A549 (cell line): ENCODE measurements around the gene MEGF6. TPM values are rescaled to one million over a fixed set of nuclear protein-coding genes. Genes with fewer than 3 reads are reported as not detected.

Experiments used
- ATAC-seq, 2 experiments: fragments of 200-7000 bp in 1 of 2; fragments of >200 bp in 1 of 2; cut with Nextera tagmentation in 1 of 2; cut with Tn5 transposase in 1 of 2; 3 replicates each; pipeline versions ENCODE4 v1.8.0 to v1.9.1; 2018 to 2020; ENCODE audit warnings: mild to moderate bottlenecking in 1 of 2, moderate library complexity in 1 of 2
- CTCF ChIA-PET: fragments of 300-600 bp; sonication (Branson Sonifier 250); formaldehyde crosslinking; extraction: SDS; loops from one replicate; lab custom pipeline; 2021; ENCODE audit warnings: antibody characterized with exemption, inconsistent platforms; lab: Yijun Ruan, JAX
- POLR2A ChIA-PET: fragments of 350-600 bp; formaldehyde crosslinking; extraction: SDS; loops from one replicate; lab custom pipeline; 2021; ENCODE audit warnings: antibody characterized with exemption, inconsistent platforms; lab: Yijun Ruan, JAX
- DNase-seq, 2 experiments: peaks; one replicate each; pipeline versions ENCODE4 v3.0.0 to v3.0.0-alpha.2; 2011 to 2016; ENCODE audit warnings: low read depth in 1 of 2, low spot score in 1 of 2
- FAIRE-seq: peaks from 2 replicates; lab custom pipeline; 2011; peaks lifted over from hg19 to GRCh38; lab: Jason Lieb, UNC
- H3K27ac ChIP-seq, 2 experiments: fragments of >200 bp; sonication (Bioruptor Twin); formaldehyde crosslinking; 3 replicates each; pipeline ENCODE4 v1.5.1; 2016 to 2017
- H3K4me1 ChIP-seq: fragments of >200 bp; sonication (Bioruptor Twin); formaldehyde crosslinking; 3 replicates; pipeline ENCODE4 v1.6.1; 2016
- H3K4me2 ChIP-seq: fragments of >200 bp; sonication (Bioruptor Twin); formaldehyde crosslinking; 3 replicates; pipeline ENCODE4 v1.6.1; 2016
- H3K4me3 ChIP-seq: fragments of >200 bp; sonication (Bioruptor Twin); formaldehyde crosslinking; 3 replicates; pipeline ENCODE4 v1.5.1; 2016
- H3K9me3 ChIP-seq: fragments of >200 bp; sonication (Bioruptor Twin); formaldehyde crosslinking; 3 replicates; pipeline ENCODE4 v1.6.1; 2016
- ATOH8 ChIP-seq: fragments of 250-450 bp; sonication (Bioruptor Pico); IDR thresholded peaks from 2 replicates; pipeline ENCODE4 v1.5.0; 2020; ENCODE audit warnings: low read depth, mild to moderate bottlenecking, moderate library complexity
- BHLHE40 ChIP-seq: IDR thresholded peaks from 2 replicates; pipeline ENCODE4 v1.6.1; 2012; ENCODE audit warnings: low read depth, low read length, inconsistent platforms
- CHD2 ChIP-seq: fragments of 150-350 bp; IDR thresholded peaks from 2 replicates; pipeline ENCODE4 v1.6.1; 2014; ENCODE audit warnings: low read length; ENCODE audit not compliant: partially characterized antibody
- EHF ChIP-seq: fragments of 250-450 bp; sonication (Bioruptor Pico); IDR thresholded peaks from 2 replicates; pipeline ENCODE4 v1.5.0; 2020; ENCODE audit warnings: mild to moderate bottlenecking
- EHMT2 ChIP-seq: fragments of 200-600 bp; sonication (generic); IDR thresholded peaks from 2 replicates; pipeline ENCODE4 v1.6.1; 2016; ENCODE audit warnings: antibody characterized with exemption, low read depth, mild to moderate bottlenecking, moderate library complexity
- EP300 ChIP-seq, 2 experiments: fragments of >200 bp; sonication (Bioruptor Twin); formaldehyde crosslinking; IDR thresholded peaks; 2 replicates in 1 of 2; 3 replicates in 1 of 2; pipeline ENCODE4 v1.6.1; 2016 to 2017
- FOSL2 ChIP-seq, 2 experiments: fragments of 450-650 bp in 1 of 2; fragments of >200 bp in 1 of 2; sonication (Bioruptor Twin) in 1 of 2; formaldehyde crosslinking; IDR thresholded peaks; 2 replicates each; pipeline versions ENCODE4 v1.5.0 to v1.6.1; 2016 to 2020; ENCODE audit warnings: mild to moderate bottlenecking in 1 of 2, moderate library complexity in 1 of 2
- GATA3 ChIP-seq: IDR thresholded peaks from 2 replicates; pipeline ENCODE4 v1.6.1; 2012; ENCODE audit warnings: borderline replicate concordance
- HDAC2 ChIP-seq: fragments of 200-600 bp; sonication (generic); IDR thresholded peaks from 2 replicates; pipeline ENCODE4 v1.6.1; 2016
- JUN ChIP-seq, 2 experiments: fragments of >200 bp; sonication (Bioruptor Twin); formaldehyde crosslinking; IDR thresholded peaks; 2 replicates in 1 of 2; 3 replicates in 1 of 2; pipeline ENCODE4 v1.6.1; 2016 to 2017
- KDM1A ChIP-seq: fragments of 200-600 bp; sonication (generic); IDR thresholded peaks from 2 replicates; pipeline ENCODE4 v1.6.1; 2016; ENCODE audit warnings: low read depth, mild to moderate bottlenecking
- KDM5A ChIP-seq: fragments of 200-600 bp; sonication (generic); IDR thresholded peaks from 2 replicates; pipeline ENCODE4 v1.6.1; 2016; ENCODE audit warnings: antibody characterized with exemption, mild to moderate bottlenecking
- MAZ ChIP-seq: fragments of 150-350 bp; IDR thresholded peaks from 2 replicates; pipeline ENCODE4 v1.6.1; 2014; ENCODE audit warnings: antibody characterized with exemption, low read depth, low read length, borderline replicate concordance
- NFE2L2 ChIP-seq: fragments of 150-350 bp; conservative IDR thresholded peaks from 2 replicates; pipeline ENCODE4 v1.6.1; 2014; ENCODE audit warnings: low read length
- NPAS2 ChIP-seq: fragments of 250-450 bp; sonication (Bioruptor Pico); IDR thresholded peaks from 2 replicates; pipeline ENCODE4 v1.8.0; 2022; ENCODE audit warnings: mild to moderate bottlenecking, moderate library complexity, borderline replicate concordance
- NR3C1 ChIP-seq: fragments of >200 bp; sonication (Bioruptor Twin); formaldehyde crosslinking; IDR thresholded peaks from 3 replicates; pipeline ENCODE4 v1.6.1; 2017
- POLR2A ChIP-seq: IDR thresholded peaks from 2 replicates; pipeline ENCODE4 v1.6.1; 2012; ENCODE audit warnings: mild to moderate bottlenecking, low read length
- RCOR1 ChIP-seq: fragments of 150-350 bp; IDR thresholded peaks from 2 replicates; pipeline ENCODE4 v1.6.1; 2014; ENCODE audit warnings: antibody characterized with exemption, low read length, low read depth
- SMC3 ChIP-seq: fragments of >200 bp; sonication (Bioruptor Twin); formaldehyde crosslinking; IDR thresholded peaks from 3 replicates; pipeline ENCODE4 v1.6.1; 2018; ENCODE audit warnings: inconsistent platforms
- SREBF2 ChIP-seq: fragments of 450-650 bp; IDR thresholded peaks from 2 replicates; pipeline ENCODE4 v1.6.1; 2014; ENCODE audit warnings: mild to moderate bottlenecking, moderate library complexity
- TFCP2L1 ChIP-seq: fragments of 250-450 bp; sonication (Bioruptor Pico); IDR thresholded peaks from 2 replicates; pipeline ENCODE4 v1.5.0; 2021; ENCODE audit warnings: mild to moderate bottlenecking
- USF2 ChIP-seq: fragments of 450-650 bp; IDR thresholded peaks from 2 replicates; pipeline ENCODE4 v1.6.1; 2014; ENCODE audit warnings: antibody characterized with exemption
- WGBS: methylation state at CpG from one replicate; pipeline ENCODE4 v1.1.6; 2017; ENCODE audit errors: missing lambda C conversion rate; 5-methylcytosine and 5-hydroxymethylcytosine counted together
- polyA plus RNA-seq, 4 experiments: library from polyadenylated mRNA; depleted of rRNA in 3 of 4; stranded (reverse); fragments of >200 nt; fragmentation: RNase III in 1 of 4; extraction: RNeasy Plus Mini Kit Qiagen cat#74134 plus additional on column Dnase treatment in 1 of 4; gene quantifications; 2 replicates in 3 of 4; 3 replicates in 1 of 4; pipeline ENCODE4 v1.2.3, GENCODE V29; 2011 to 2017
- TF ChIP-seq, protein P1 (sequence below): fragments of >200 bp; sonication (Bioruptor Twin); formaldehyde crosslinking; IDR thresholded peaks from 2 replicates; pipeline ENCODE4 v1.6.1; 2016
- TF ChIP-seq, protein P2 (sequence below): fragments of 150-350 bp; IDR thresholded peaks from 2 replicates; pipeline ENCODE4 v1.6.1; 2014; ENCODE audit warnings: low read depth, mild to moderate bottlenecking, low read length

The MEGF6 gene
- polyA plus RNA-seq, 2 of the 4 experiments (the other 2 are of a cell fraction), result 0.66 to 13.7 TPM

GRCh38 chr1:3590139-3590763, 21.1 kb downstream of the MEGF6 start:
- CTCF ChIA-PET, result interaction anchor here (1.6 kb wide), 1 partner anchor 25 kb away, joined by 5 read pairs; no protein-coding TSS in a partner anchor
- no peak for FAIRE-seq
- WGBS, result 76% methylated on average over 22 of the region's 27 CpGs

GRCh38 chr1:3588395-3588794, 22.9 kb downstream of the MEGF6 start:
- Histone ChIP-seq H3K4me1 (peaks cover 9% of the 10 kb centered on the region; the same call in 2 of the 3 replicates), H3K9me3 (no peaks in the 10 kb centered on the region), H3K27ac (no peak overlapping the region), H3K4me2 (no peak overlapping the region), H3K4me3 (no peak overlapping the region)
- ChIA-PET POLR2A (no interaction called here), CTCF (interaction anchor here (1.0 to 2.2 kb wide), 4 partner anchors 10 to 98 kb away, joined by 3 to 6 read pairs (median 3); no protein-coding TSS in a partner anchor)
- TF ChIP-seq KDM5A, result no peak
- no peak for TF ChIP-seq USF2
- no peak for TF ChIP-seq EHMT2
- no peak for TF ChIP-seq EHF (CRISPR knock-in tag)
- no peak for TF ChIP-seq KDM1A
- TF ChIP-seq NFE2L2, result no peak
- no peak for TF ChIP-seq SMC3
- TF ChIP-seq JUN (IDR thresholded peaks at IDR 0.05), result no peak
- no peak for TF ChIP-seq HDAC2
- no peak for TF ChIP-seq TFCP2L1 (CRISPR knock-in tag)
- no peak for TF ChIP-seq ATOH8 (CRISPR knock-in tag)
- TF ChIP-seq, protein P1, sequence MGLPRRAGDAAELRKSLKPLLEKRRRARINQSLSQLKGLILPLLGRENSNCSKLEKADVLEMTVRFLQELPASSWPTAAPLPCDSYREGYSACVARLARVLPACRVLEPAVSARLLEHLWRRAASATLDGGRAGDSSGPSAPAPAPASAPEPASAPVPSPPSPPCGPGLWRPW, result no peak
- TF ChIP-seq, protein P2, sequence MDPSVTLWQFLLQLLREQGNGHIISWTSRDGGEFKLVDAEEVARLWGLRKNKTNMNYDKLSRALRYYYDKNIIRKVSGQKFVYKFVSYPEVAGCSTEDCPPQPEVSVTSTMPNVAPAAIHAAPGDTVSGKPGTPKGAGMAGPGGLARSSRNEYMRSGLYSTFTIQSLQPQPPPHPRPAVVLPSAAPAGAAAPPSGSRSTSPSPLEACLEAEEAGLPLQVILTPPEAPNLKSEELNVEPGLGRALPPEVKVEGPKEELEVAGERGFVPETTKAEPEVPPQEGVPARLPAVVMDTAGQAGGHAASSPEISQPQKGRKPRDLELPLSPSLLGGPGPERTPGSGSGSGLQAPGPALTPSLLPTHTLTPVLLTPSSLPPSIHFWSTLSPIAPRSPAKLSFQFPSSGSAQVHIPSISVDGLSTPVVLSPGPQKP, result no peak
- ATAC-seq (peak in 1 of 2 experiments; percentile 33; a peak in 1 of 6 replicates), FAIRE-seq (no peak), DNase-seq (no peak)
- 89% methylated on average over 5 of the region's 5 CpGs for WGBS

More at GRCh38 chr1:3590139-3590763, 21.1 kb downstream of the MEGF6 start:
- TF ChIP-seq EHF (CRISPR knock-in tag) (no peak), BHLHE40 (no peak), FOSL2 (IDR thresholded peaks at IDR 0.05) (no peak), FOSL2 (CRISPR knock-in tag; IDR thresholded peaks at IDR 0.05) (no peak), NPAS2 (no peak), RCOR1 (no peak), KDM5A (no peak), GATA3 (no peak), MAZ (no peak), SREBF2 (no peak), POLR2A (no peak), NR3C1 (no peak), CHD2 (no peak), EP300 (IDR thresholded peaks at IDR 0.05) (no peak)
- TF ChIP-seq, all 56 proteins: peak for 0
- no peak overlapping the region for H3K27ac ChIP-seq
- POLR2A ChIA-PET, result no interaction called here
- no peaks in the 10 kb centered on the region for H3K9me3 ChIP-seq
- DNase-seq, result no peak
- no peak overlapping the region for H3K4me2 ChIP-seq
- H3K4me3 ChIP-seq, result no peak overlapping the region
- ATAC-seq, result no peak
- peaks cover 9% of the 10 kb centered on the region; the same call in 2 of the 3 replicates for H3K4me1 ChIP-seq
